GM12878 (cell line): Measurements from ENCODE around the gene MMP7. TPM values are rescaled to one million over a fixed set of nuclear protein-coding genes. Genes with fewer than 3 reads are reported as not detected.
A peak's percentile ranks its signal among the peaks of the same experiment; 100 is the strongest.

Experiments used
- EZH2 ChIP-seq: IDR thresholded peaks from 2 replicates; pipeline ENCODE4 v1.6.1; 2012; ENCODE audit warnings: low read depth, mild to moderate bottlenecking, control low read depth, inconsistent platforms, low read length, borderline replicate concordance; ENCODE audit not compliant: control insufficient read depth
- FOXK2 ChIP-seq: fragments of 450-650 bp; IDR thresholded peaks from 2 replicates; pipeline ENCODE4 v1.6.1; 2017; ENCODE audit warnings: mild to moderate bottlenecking, moderate library complexity
- HDAC2 ChIP-seq: fragments of 200-600 bp; sonication (generic); IDR thresholded peaks from 2 replicates; pipeline ENCODE4 v1.6.1; 2017
- IRF4 ChIP-seq: IDR thresholded peaks from 2 replicates; pipeline ENCODE4 v1.6.1; 2011; ENCODE audit warnings: low read depth, low read length
- KDM1A ChIP-seq: fragments of 200-600 bp; sonication (generic); IDR thresholded peaks from 2 replicates; pipeline ENCODE4 v1.6.1; 2016; ENCODE audit warnings: borderline replicate concordance
- LARP7 ChIP-seq: fragments of 450-650 bp; IDR thresholded peaks from 2 replicates; pipeline ENCODE4 v1.6.1; 2017; ENCODE audit warnings: mild to moderate bottlenecking
- RB1 ChIP-seq: fragments of 450-650 bp; formaldehyde crosslinking; IDR thresholded peaks from 2 replicates; pipeline ENCODE4 v1.6.1; 2017; ENCODE audit warnings: mild to moderate bottlenecking, borderline replicate concordance
- RBBP5 ChIP-seq: fragments of 200-600 bp; sonication (generic); conservative IDR thresholded peaks from 2 replicates; pipeline ENCODE4 v1.6.1; 2016
- SIX5 ChIP-seq: IDR thresholded peaks from 2 replicates; pipeline ENCODE4 v1.6.1; 2011; ENCODE audit warnings: mild to moderate bottlenecking, low read depth, low read length, moderate library complexity; ENCODE audit not compliant: severe bottlenecking
- SMAD1 ChIP-seq: fragments of 450-650 bp; IDR thresholded peaks from 2 replicates; pipeline ENCODE4 v1.6.1; 2018; ENCODE audit warnings: mild to moderate bottlenecking, low read depth; ENCODE audit not compliant: partially characterized antibody
- ZSCAN29 ChIP-seq: fragments of 450-650 bp; IDR thresholded peaks from 2 replicates; pipeline ENCODE4 v1.6.1; 2017; ENCODE audit warnings: mild to moderate bottlenecking, moderate library complexity
- polyA plus RNA-seq, 11 experiments: library from polyadenylated mRNA; depleted of rRNA in 4 of 11; unstranded in 6 of 11; stranded (reverse) in 5 of 11; fragments of >200 nt; fragmentation: Nextera tagmentation in 4 of 11; fragmentation: Illumina TruSeq in 1 of 11; extraction: Ambion mirVana in 4 of 11; extraction: Trizol in 1 of 11; gene quantifications; 1 replicate in 1 of 11; 2 replicates in 10 of 11; pipeline versions ENCODE4 v1.2.1 to v1.2.3, GENCODE V29; 2011 to 2016; ENCODE audit warnings: inconsistent platforms in 2 of 11, missing spikeins in 2 of 11, low read depth in 1 of 11
- total RNA-seq, 4 experiments: library from RNA; depleted of rRNA in 3 of 4; stranded (reverse); fragments of >200 nt in 3 of 4; fragmentation: Illumina TruSeq in 1 of 4; extraction: Trizol in 1 of 4; gene quantifications; 2 replicates each; pipeline versions ENCODE4 v1.2.1 to v1.2.3, GENCODE V29; 2013 to 2021
- TF ChIP-seq, protein P1 (sequence below): fragments of 450-650 bp; IDR thresholded peaks from 2 replicates; pipeline ENCODE4 v1.6.1; 2017; ENCODE audit warnings: mild to moderate bottlenecking, moderate library complexity
- TF ChIP-seq, protein P2 (sequence below): IDR thresholded peaks from 2 replicates; pipeline ENCODE4 v1.6.1; 2012; ENCODE audit warnings: low read depth, low read length, improper control_type of control experiment
- TF ChIP-seq, protein P3 (sequence below): IDR thresholded peaks from 2 replicates; pipeline ENCODE4 v1.6.1; 2012; ENCODE audit warnings: low read depth, low read length, improper control_type of control experiment
- TF ChIP-seq, protein P4 (sequence below): IDR thresholded peaks from 2 replicates; pipeline ENCODE4 v1.6.1; 2011; ENCODE audit warnings: mild to moderate bottlenecking, low read depth, low read length, moderate library complexity; ENCODE audit not compliant: insufficient replicate concordance
- TF ChIP-seq, protein P5 (sequence below): IDR thresholded peaks from 2 replicates; pipeline ENCODE4 v1.6.1; 2012; ENCODE audit warnings: improper control_type of control experiment, low read depth, low read length; ENCODE audit not compliant: insufficient replicate concordance
- TF ChIP-seq, protein P6 (sequence below): fragments of 450-650 bp; IDR thresholded peaks from 2 replicates; pipeline ENCODE4 v1.6.1; 2017; ENCODE audit warnings: borderline replicate concordance

MMP7 gene
- total and polyA plus RNA-seq, 10 of the 15 experiments (the other 5 are each of a cell fraction or from before 2014, with no cell fraction given): 0.63 to 18.0 (median 1.1) TPM

DNA sequence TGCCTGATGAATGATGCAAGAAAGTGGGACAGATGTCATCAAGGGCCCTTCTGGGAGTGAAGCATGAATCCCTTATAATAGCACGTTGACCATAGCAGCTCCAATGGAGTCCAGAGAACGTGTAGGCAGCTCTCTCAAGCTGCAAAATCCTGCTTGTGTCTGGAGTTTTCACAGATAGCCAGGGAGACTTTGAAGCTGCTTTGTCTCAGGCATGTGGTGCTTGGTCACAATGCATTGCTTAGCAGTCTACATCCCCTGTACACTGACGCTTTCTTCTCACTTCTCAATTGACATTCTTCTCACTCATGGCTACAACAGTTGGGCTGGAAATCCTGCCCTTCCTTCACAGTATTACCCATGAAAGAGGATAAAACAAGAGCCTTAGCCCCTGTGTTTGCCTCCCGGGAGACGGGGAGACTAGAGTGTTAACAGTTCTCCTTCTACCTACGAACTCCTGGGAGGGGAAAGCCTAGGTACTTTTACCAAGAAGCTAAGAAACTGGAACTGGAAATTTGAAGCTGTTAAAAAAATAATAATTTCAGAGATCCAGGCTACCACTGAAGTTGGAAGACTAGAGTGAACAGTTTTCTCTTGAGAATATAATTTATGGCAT is 20.7 kb upstream of the MMP7 start (continued):
- TF ChIP-seq, protein P1, sequence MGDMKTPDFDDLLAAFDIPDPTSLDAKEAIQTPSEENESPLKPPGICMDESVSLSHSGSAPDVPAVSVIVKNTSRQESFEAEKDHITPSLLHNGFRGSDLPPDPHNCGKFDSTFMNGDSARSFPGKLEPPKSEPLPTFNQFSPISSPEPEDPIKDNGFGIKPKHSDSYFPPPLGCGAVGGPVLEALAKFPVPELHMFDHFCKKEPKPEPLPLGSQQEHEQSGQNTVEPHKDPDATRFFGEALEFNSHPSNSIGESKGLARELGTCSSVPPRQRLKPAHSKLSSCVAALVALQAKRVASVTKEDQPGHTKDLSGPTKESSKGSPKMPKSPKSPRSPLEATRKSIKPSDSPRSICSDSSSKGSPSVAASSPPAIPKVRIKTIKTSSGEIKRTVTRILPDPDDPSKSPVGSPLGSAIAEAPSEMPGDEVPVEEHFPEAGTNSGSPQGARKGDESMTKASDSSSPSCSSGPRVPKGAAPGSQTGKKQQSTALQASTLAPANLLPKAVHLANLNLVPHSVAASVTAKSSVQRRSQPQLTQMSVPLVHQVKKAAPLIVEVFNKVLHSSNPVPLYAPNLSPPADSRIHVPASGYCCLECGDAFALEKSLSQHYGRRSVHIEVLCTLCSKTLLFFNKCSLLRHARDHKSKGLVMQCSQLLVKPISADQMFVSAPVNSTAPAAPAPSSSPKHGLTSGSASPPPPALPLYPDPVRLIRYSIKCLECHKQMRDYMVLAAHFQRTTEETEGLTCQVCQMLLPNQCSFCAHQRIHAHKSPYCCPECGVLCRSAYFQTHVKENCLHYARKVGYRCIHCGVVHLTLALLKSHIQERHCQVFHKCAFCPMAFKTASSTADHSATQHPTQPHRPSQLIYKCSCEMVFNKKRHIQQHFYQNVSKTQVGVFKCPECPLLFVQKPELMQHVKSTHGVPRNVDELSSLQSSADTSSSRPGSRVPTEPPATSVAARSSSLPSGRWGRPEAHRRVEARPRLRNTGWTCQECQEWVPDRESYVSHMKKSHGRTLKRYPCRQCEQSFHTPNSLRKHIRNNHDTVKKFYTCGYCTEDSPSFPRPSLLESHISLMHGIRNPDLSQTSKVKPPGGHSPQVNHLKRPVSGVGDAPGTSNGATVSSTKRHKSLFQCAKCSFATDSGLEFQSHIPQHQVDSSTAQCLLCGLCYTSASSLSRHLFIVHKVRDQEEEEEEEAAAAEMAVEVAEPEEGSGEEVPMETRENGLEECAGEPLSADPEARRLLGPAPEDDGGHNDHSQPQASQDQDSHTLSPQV: no peak
- TF ChIP-seq SMAD1 (no peak), KDM1A (no peak), LARP7 (0 out of 2 replicates have a peak, but pooled peaks have one; percentile 38), ZSCAN29 (no peak), FOXK2 (no peak), RBBP5 (no peak), IRF4 (no peak), EZH2 (no peak), HDAC2 (no peak), RB1 (no peak), SIX5 (no peak)
- TF ChIP-seq, protein P2, sequence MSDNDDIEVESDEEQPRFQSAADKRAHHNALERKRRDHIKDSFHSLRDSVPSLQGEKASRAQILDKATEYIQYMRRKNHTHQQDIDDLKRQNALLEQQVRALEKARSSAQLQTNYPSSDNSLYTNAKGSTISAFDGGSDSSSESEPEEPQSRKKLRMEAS: no peak
- TF ChIP-seq, protein P3, sequence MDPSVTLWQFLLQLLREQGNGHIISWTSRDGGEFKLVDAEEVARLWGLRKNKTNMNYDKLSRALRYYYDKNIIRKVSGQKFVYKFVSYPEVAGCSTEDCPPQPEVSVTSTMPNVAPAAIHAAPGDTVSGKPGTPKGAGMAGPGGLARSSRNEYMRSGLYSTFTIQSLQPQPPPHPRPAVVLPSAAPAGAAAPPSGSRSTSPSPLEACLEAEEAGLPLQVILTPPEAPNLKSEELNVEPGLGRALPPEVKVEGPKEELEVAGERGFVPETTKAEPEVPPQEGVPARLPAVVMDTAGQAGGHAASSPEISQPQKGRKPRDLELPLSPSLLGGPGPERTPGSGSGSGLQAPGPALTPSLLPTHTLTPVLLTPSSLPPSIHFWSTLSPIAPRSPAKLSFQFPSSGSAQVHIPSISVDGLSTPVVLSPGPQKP: no peak
- TF ChIP-seq, protein P4, sequence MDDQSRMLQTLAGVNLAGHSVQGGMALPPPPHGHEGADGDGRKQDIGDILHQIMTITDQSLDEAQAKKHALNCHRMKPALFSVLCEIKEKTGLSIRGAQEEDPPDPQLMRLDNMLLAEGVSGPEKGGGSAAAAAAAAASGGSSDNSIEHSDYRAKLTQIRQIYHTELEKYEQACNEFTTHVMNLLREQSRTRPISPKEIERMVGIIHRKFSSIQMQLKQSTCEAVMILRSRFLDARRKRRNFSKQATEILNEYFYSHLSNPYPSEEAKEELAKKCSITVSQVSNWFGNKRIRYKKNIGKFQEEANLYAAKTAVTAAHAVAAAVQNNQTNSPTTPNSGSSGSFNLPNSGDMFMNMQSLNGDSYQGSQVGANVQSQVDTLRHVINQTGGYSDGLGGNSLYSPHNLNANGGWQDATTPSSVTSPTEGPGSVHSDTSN: no peak
- TF ChIP-seq, protein P5, sequence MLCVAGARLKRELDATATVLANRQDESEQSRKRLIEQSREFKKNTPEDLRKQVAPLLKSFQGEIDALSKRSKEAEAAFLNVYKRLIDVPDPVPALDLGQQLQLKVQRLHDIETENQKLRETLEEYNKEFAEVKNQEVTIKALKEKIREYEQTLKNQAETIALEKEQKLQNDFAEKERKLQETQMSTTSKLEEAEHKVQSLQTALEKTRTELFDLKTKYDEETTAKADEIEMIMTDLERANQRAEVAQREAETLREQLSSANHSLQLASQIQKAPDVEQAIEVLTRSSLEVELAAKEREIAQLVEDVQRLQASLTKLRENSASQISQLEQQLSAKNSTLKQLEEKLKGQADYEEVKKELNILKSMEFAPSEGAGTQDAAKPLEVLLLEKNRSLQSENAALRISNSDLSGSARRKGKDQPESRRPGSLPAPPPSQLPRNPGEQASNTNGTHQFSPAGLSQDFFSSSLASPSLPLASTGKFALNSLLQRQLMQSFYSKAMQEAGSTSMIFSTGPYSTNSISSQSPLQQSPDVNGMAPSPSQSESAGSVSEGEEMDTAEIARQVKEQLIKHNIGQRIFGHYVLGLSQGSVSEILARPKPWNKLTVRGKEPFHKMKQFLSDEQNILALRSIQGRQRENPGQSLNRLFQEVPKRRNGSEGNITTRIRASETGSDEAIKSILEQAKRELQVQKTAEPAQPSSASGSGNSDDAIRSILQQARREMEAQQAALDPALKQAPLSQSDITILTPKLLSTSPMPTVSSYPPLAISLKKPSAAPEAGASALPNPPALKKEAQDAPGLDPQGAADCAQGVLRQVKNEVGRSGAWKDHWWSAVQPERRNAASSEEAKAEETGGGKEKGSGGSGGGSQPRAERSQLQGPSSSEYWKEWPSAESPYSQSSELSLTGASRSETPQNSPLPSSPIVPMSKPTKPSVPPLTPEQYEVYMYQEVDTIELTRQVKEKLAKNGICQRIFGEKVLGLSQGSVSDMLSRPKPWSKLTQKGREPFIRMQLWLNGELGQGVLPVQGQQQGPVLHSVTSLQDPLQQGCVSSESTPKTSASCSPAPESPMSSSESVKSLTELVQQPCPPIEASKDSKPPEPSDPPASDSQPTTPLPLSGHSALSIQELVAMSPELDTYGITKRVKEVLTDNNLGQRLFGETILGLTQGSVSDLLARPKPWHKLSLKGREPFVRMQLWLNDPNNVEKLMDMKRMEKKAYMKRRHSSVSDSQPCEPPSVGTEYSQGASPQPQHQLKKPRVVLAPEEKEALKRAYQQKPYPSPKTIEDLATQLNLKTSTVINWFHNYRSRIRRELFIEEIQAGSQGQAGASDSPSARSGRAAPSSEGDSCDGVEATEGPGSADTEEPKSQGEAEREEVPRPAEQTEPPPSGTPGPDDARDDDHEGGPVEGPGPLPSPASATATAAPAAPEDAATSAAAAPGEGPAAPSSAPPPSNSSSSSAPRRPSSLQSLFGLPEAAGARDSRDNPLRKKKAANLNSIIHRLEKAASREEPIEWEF: peak; percentile 24
- TF ChIP-seq, protein P6, sequence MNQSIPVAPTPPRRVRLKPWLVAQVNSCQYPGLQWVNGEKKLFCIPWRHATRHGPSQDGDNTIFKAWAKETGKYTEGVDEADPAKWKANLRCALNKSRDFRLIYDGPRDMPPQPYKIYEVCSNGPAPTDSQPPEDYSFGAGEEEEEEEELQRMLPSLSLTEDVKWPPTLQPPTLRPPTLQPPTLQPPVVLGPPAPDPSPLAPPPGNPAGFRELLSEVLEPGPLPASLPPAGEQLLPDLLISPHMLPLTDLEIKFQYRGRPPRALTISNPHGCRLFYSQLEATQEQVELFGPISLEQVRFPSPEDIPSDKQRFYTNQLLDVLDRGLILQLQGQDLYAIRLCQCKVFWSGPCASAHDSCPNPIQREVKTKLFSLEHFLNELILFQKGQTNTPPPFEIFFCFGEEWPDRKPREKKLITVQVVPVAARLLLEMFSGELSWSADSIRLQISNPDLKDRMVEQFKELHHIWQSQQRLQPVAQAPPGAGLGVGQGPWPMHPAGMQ: no peak
